ENCODE data around the gene ZNF622.
"Not testable (repeated sequence)": the region's sequence is repeated elsewhere in the genome, so short reads cannot be mapped to it uniquely, and the experiment has no call there.

ZNF622 gene

GRCh38 chr5:16480144-16480543, 14.5 kb upstream of the ZNF622 start:
- no peak for DNase-seq

- no peak for DNase-seq
Measured at GRCh38 chr5:16477541-16477940, 11.9 kb upstream of the ZNF622 start.

GRCh38 chr5:16476417-16476816, 10.8 kb upstream of the ZNF622 start:
- not testable (repeated sequence) for DNase-seq

- DNase-seq: no peak
Measured at GRCh38 chr5:16471387-16471786, 5.8 kb upstream of the ZNF622 start.

GRCh38 chr5:16467363-16468219, 2.0 kb upstream of the ZNF622 start:
- no peak for DNase-seq

- peak in 1 of 3 experiments; percentile 36 for DNase-seq
Measured at GRCh38 chr5:16464664-16465543, 696 bp downstream of the ZNF622 start.

GRCh38 chr5:16464231-16464630, 1.4 kb downstream of the ZNF622 start:
- no peak for DNase-seq

- DNase-seq: no peak
Measured at GRCh38 chr5:16461782-16462181, 3.8 kb downstream of the ZNF622 start.

- DNase-seq: no peak
Measured at GRCh38 chr5:16461026-16461425, 4.6 kb downstream of the ZNF622 start.

- DNase-seq: no peak
Measured at GRCh38 chr5:16459451-16459850, 6.1 kb downstream of the ZNF622 start.

GRCh38 chr5:16457853-16458252, 7.7 kb downstream of the ZNF622 start:
- no peak for DNase-seq

GRCh38 chr5:16457451-16457850, 8.1 kb downstream of the ZNF622 start:
- no peak for DNase-seq

GRCh38 chr5:16456103-16456832, 9.3 kb downstream of the ZNF622 start:
- peak; percentile 49 to 88 (median 67) for DNase-seq

- no peak for DNase-seq
Measured at GRCh38 chr5:16455668-16456067, 9.9 kb downstream of the ZNF622 start.

- no peak for DNase-seq
Measured at GRCh38 chr5:16454686-16455085, 10.9 kb downstream of the ZNF622 start.

- DNase-seq: peak in 2 of 3 experiments; percentile 16 to 62
Measured at GRCh38 chr5:16453609-16454008, 12.0 kb downstream of the ZNF622 start.

GRCh38 chr5:16450163-16450562, 15.4 kb downstream of the ZNF622 start:
- DNase-seq: no peak

- DNase-seq: no peak
Measured at GRCh38 chr5:16446993-16447392, 18.6 kb downstream of the ZNF622 start.

GRCh38 chr5:16437977-16438376, 27.6 kb downstream of the ZNF622 start:
- DNase-seq: no peak

- DNase-seq: not testable (repeated sequence)
Measured at GRCh38 chr5:16436065-16436682, 29.4 kb downstream of the ZNF622 start.

- DNase-seq: peak in 2 of 3 experiments; percentile 46 to 91
Measured at GRCh38 chr5:16431490-16431889, 34.1 kb downstream of the ZNF622 start.

GRCh38 chr5:16430349-16431089, 35.1 kb downstream of the ZNF622 start:
- DNase-seq: peak in 1 of 3 experiments; percentile 27

All from NCI-H1417 (cell line).